HCT116 (cell line): ENCODE data around the gene RCAN2. TPM values are rescaled to one million over a fixed set of nuclear protein-coding genes. Genes with fewer than 3 reads are reported as not detected.

ENCODE experiments used
- ATAC-seq: fragments of 200-7000 bp; cut with Tn5 transposase; 2 replicates; pipeline ENCODE4 v1.9.1; 2020; ENCODE audit warnings: mild to moderate bottlenecking, moderate library complexity
- BruUV-seq: library from RNA; stranded (reverse); fragments of 400-500 nt; replicated peaks from 2 replicates; lab custom pipeline; 2021; lab: Mats Ljungman, UMichigan
- CTCF ChIA-PET: fragments of 300-600 bp; sonication (Branson Sonifier 250); formaldehyde crosslinking; loops from one replicate; lab custom pipeline; 2021; ENCODE audit warnings: antibody characterized with exemption; lab: Charles Lee
- POLR2A ChIA-PET: fragments of 300-600, 350-600 bp; sonication (Branson Sonifier 250); formaldehyde crosslinking; loops from one replicate; lab custom pipeline; 2021; ENCODE audit warnings: antibody characterized with exemption; lab: Charles Lee
- RAD21 ChIA-PET, 2 experiments: fragments of 300-600 bp; sonication (Branson Sonifier 250); formaldehyde crosslinking; loops; one replicate each; lab custom pipeline; 2023; ENCODE audit warnings: low total read pairs in 2 of 2; ENCODE audit not compliant: uncharacterized antibody in 2 of 2, unreplicated experiment in 2 of 2, low non-redundant PET in 1 of 2; lab: Charles Lee
- DNase-seq: peaks from one replicate; pipeline ENCODE4 v3.0.0-alpha.2; 2010; ENCODE audit warnings: low read depth, low spot score
- H2AFZ ChIP-seq: fragments of 200-600 bp; shearing (Covaris generic), sonication (generic); 2 replicates; pipeline ENCODE4 v1.6.1; 2017; ENCODE audit warnings: low read depth, mixed run types, mixed read lengths, antibody characterized with exemption, low read length; ENCODE audit not compliant: poor library complexity, severe bottlenecking
- H3K27ac ChIP-seq: 2 replicates; pipeline ENCODE4 v1.5.1; 2012; ENCODE audit warnings: low read depth, low read length
- H3K27me3 ChIP-seq: fragments of 200-600 bp; sonication (generic); 2 replicates; pipeline ENCODE4 v1.6.1; 2016; ENCODE audit warnings: mixed run types, low read length, mixed read lengths; ENCODE audit not compliant: insufficient read depth
- H3K36me3 ChIP-seq, 2 experiments: fragments of 200-500 bp in 1 of 2; fragments of 200-600 bp in 1 of 2; sonication (Bioruptor generic) in 1 of 2; sonication (generic) in 1 of 2; 2 replicates each; pipeline versions ENCODE4 v1.5.1 to v1.6.1; 2014 to 2016; ENCODE audit warnings: low read length in 2 of 2, inconsistent platforms in 1 of 2, mixed read lengths in 1 of 2, mixed run types in 1 of 2; ENCODE audit not compliant: insufficient read depth in 2 of 2, control insufficient read depth in 1 of 2
- H3K4me1 ChIP-seq, 2 experiments: fragments of 200-600 bp in 1 of 2; sonication (generic) in 1 of 2; 2 replicates each; pipeline versions ENCODE4 v1.5.1 to v1.6.1; 2012 to 2017; ENCODE audit warnings: low read length in 2 of 2, inconsistent platforms in 1 of 2, mild to moderate bottlenecking in 1 of 2, mixed read lengths in 1 of 2, mixed run types in 1 of 2, moderate library complexity in 1 of 2; ENCODE audit not compliant: insufficient read depth in 2 of 2, control insufficient read depth in 1 of 2
- H3K4me2 ChIP-seq: fragments of 200-600 bp; sonication (generic); 2 replicates; pipeline ENCODE4 v1.6.1; 2017; ENCODE audit warnings: mixed run types, low read length, mixed read lengths
- H3K4me3 ChIP-seq, 2 experiments: fragments of 200-600 bp in 1 of 2; sonication (generic) in 1 of 2; replicated peaks in 1 of 2; 2 replicates each; pipeline ENCODE4 v1.5.1; 2011 to 2016; ENCODE audit warnings: low read length in 2 of 2, control low read depth in 1 of 2, low read depth in 1 of 2, mild to moderate bottlenecking in 1 of 2, mixed read lengths in 1 of 2, mixed run types in 1 of 2
- H3K79me2 ChIP-seq: fragments of 200-600 bp; sonication (generic); 2 replicates; pipeline ENCODE4 v1.6.1; 2017; ENCODE audit warnings: mild to moderate bottlenecking, mixed run types, low read length, moderate library complexity, mixed read lengths; ENCODE audit not compliant: insufficient read depth
- H3K9ac ChIP-seq: fragments of 200-600 bp; sonication (generic); 2 replicates; pipeline ENCODE4 v1.6.1; 2016; ENCODE audit warnings: low read length, mixed read lengths
- H3K9me2 ChIP-seq: fragments of 200-600 bp; sonication (generic), shearing (Covaris generic); 2 replicates; pipeline ENCODE4 v1.6.1; 2017; ENCODE audit warnings: mixed run types, mild to moderate bottlenecking, moderate library complexity; ENCODE audit not compliant: insufficient read depth
- H3K9me3 ChIP-seq, 2 experiments: fragments of 200-500 bp in 1 of 2; fragments of 200-600 bp in 1 of 2; sonication (Bioruptor generic) in 1 of 2; sonication (generic) in 1 of 2; 2 replicates each; pipeline ENCODE4 v1.6.1; 2014 to 2017; ENCODE audit warnings: low read length in 2 of 2, mixed read lengths in 2 of 2, inconsistent platforms in 1 of 2, low read depth in 1 of 2, mild to moderate bottlenecking in 1 of 2, mixed run types in 1 of 2, moderate library complexity in 1 of 2; ENCODE audit not compliant: control insufficient read depth in 1 of 2, insufficient read depth in 1 of 2
- H4K20me1 ChIP-seq: fragments of 200-600 bp; sonication (generic), shearing (Covaris generic); 2 replicates; pipeline ENCODE4 v1.6.1; 2017; ENCODE audit warnings: mixed run types, mild to moderate bottlenecking, moderate library complexity; ENCODE audit not compliant: insufficient read depth
- ATF3 ChIP-seq: IDR thresholded peaks from 2 replicates; pipeline ENCODE4 v1.6.1; 2012
- CTCF ChIP-seq, 3 experiments: fragments of 200-600 bp in 1 of 3; sonication (generic) in 1 of 3; IDR thresholded peaks in 2 of 3; conservative IDR thresholded peaks in 1 of 3; 2 replicates each; pipeline ENCODE4 v1.5.1; 2012 to 2017; ENCODE audit warnings: low read depth in 2 of 3, low read length in 2 of 3, antibody characterized with exemption in 1 of 3, borderline replicate concordance in 1 of 3, control low read depth in 1 of 3, mild to moderate bottlenecking in 1 of 3, mixed read lengths in 1 of 3, mixed run types in 1 of 3, moderate library complexity in 1 of 3; ENCODE audit not compliant: insufficient read depth in 1 of 3
- EGR1 ChIP-seq: IDR thresholded peaks from 2 replicates; pipeline ENCODE4 v1.6.1; 2012; ENCODE audit warnings: low read depth
- EZH2 ChIP-seq: fragments of 200-600 bp; sonication (generic); IDR thresholded peaks from 2 replicates; pipeline ENCODE4 v1.6.1; 2017; ENCODE audit warnings: antibody characterized with exemption, mixed run types
- EZH2phosphoT487 ChIP-seq: fragments of 200-600 bp; IDR thresholded peaks from 2 replicates; pipeline ENCODE4 v1.6.1; 2018; ENCODE audit warnings: antibody characterized with exemption, borderline replicate concordance
- FOSL1 ChIP-seq: IDR thresholded peaks from 2 replicates; pipeline ENCODE4 v1.6.1; 2012; ENCODE audit warnings: low read depth
- JUND ChIP-seq: IDR thresholded peaks from 2 replicates; pipeline ENCODE4 v1.6.1; 2012
- MAX ChIP-seq: IDR thresholded peaks from 2 replicates; pipeline ENCODE4 v1.6.1; 2012
- POLR2A ChIP-seq: IDR thresholded peaks from 2 replicates; pipeline ENCODE4 v1.7.0; 2011; ENCODE audit warnings: borderline replicate concordance; ENCODE audit not compliant: insufficient read depth, insufficient read length; ENCODE audit errors: extremely low read depth
- POLR2AphosphoS5 ChIP-seq: IDR thresholded peaks from 2 replicates; pipeline ENCODE4 v1.6.1; 2011; ENCODE audit warnings: mild to moderate bottlenecking, low read depth, low read length, moderate library complexity
- RAD21 ChIP-seq: IDR thresholded peaks from 2 replicates; pipeline ENCODE4 v1.6.1; 2012; ENCODE audit warnings: low read depth, mild to moderate bottlenecking
- REST ChIP-seq: IDR thresholded peaks from 2 replicates; pipeline ENCODE4 v1.6.1; 2012; ENCODE audit warnings: low read depth
- SIN3A ChIP-seq: IDR thresholded peaks from 2 replicates; pipeline ENCODE4 v1.6.1; 2012; ENCODE audit warnings: low read depth
- SP1 ChIP-seq: IDR thresholded peaks from 2 replicates; pipeline ENCODE4 v1.6.1; 2012; ENCODE audit warnings: low read depth
- SRF ChIP-seq: IDR thresholded peaks from 2 replicates; pipeline ENCODE4 v1.6.1; 2012; ENCODE audit warnings: low read depth
- ZFX ChIP-seq: fragments of 450-650 bp; IDR thresholded peaks from 2 replicates; pipeline ENCODE4 v1.6.1; 2017
- intact Hi-C: fragments of 100-400 bp; cut with micrococcal nuclease; formaldehyde crosslinking; loops from 2 replicates; pipeline ENCODE4 v1.10.0; 2022
- total RNA-seq: library from RNA; stranded (reverse); gene quantifications from one replicate; pipeline ENCODE4 v1.2.1, GENCODE V29; 2021; ENCODE audit not compliant: unreplicated experiment

RCAN2 gene
- total RNA-seq, 1 experiment from 2014 or later, result 0.57 TPM

- ATAC-seq, result no peak
- ChIA-PET POLR2A (no interaction called here), RAD21 (no interaction called here), CTCF (interaction anchor here (1.4 kb wide), 1 partner anchor 25 kb away, joined by 3 read pairs; no protein-coding TSS in a partner anchor)
- Histone ChIP-seq H3K79me2 (no peaks in the 10 kb centered on the region), H3K4me3 (no peak overlapping the region), H3K9ac (no peak overlapping the region), H3K36me3 (no peaks in the 10 kb centered on the region), H3K4me1 (no peaks in the 10 kb centered on the region), H3K27ac (no peak overlapping the region), H4K20me1 (no peaks in the 10 kb centered on the region), H3K9me3 (no peaks in the 10 kb centered on the region), H2AFZ (no peak overlapping the region), H3K9me2 (no peaks in the 10 kb centered on the region), H3K27me3 (no peaks in the 10 kb centered on the region), H3K4me2 (no peak overlapping the region)
- intact Hi-C loops, result no loop called here
- no peak for TF ChIP-seq SRF
- TF ChIP-seq SP1, result no peak
- BruUV-seq, result no TSS peak
- DNase-seq, result no peak
These were observed 24.7 kb downstream of the RCAN2 start for GRCh38 chr6:46466570-46466969.

GRCh38 chr6:46465294-46466165, 25.7 kb downstream of the RCAN2 start:
- Histone ChIP-seq H3K4me3 (no peak overlapping the region), H3K9ac (no peak overlapping the region), H3K27me3 (no peaks in the 10 kb centered on the region), H2AFZ (no peak overlapping the region), H3K9me2 (no peaks in the 10 kb centered on the region), H3K9me3 (no peaks in the 10 kb centered on the region), H3K27ac (no peak overlapping the region), H3K4me1 (no peaks in the 10 kb centered on the region), H3K79me2 (no peaks in the 10 kb centered on the region), H4K20me1 (no peaks in the 10 kb centered on the region), H3K36me3 (no peaks in the 10 kb centered on the region), H3K4me2 (no peak overlapping the region)
- DNase-seq (no peak), ATAC-seq (no peak)
- intact Hi-C loops, result no loop called here
- no TSS peak for BruUV-seq
- ChIA-PET POLR2A (no interaction called here), RAD21 (no interaction called here), CTCF (interaction anchor here (1.4 kb wide), 1 partner anchor 26 kb away, joined by 3 read pairs; no protein-coding TSS in a partner anchor)
- TF ChIP-seq REST (no peak), SIN3A (no peak), EZH2 (no peak), EGR1 (no peak), JUND (no peak), POLR2A (no peak), CTCF (IDR thresholded peaks at IDR 0.05 in 2 of 3, conservative IDR thresholded peaks at IDR 0.05 in 1 of 3; ENCODE audit: borderline replicate concordance in 1 of 3, insufficient read depth in 1 of 3, low read depth in 2 of 3, low read length in 2 of 3) (no peak), ATF3 (no peak), FOSL1 (no peak), POLR2AphosphoS5 (no peak), EZH2phosphoT487 (no peak), RAD21 (no peak), ZFX (no peak), MAX (no peak)
